PC-9 (cell line): ENCODE measurements around the gene TNP2. TPM values are rescaled to one million over a fixed set of nuclear protein-coding genes. Genes with fewer than 3 reads are reported as not detected.
"Not testable (repeated sequence)": the region's sequence is repeated elsewhere in the genome, so short reads cannot be mapped to it uniquely, and the experiment has no call there.

Experiments used
- BruUV-seq: library from RNA; stranded (reverse); fragments of 400-500 nt; replicated peaks from 2 replicates; lab custom pipeline; 2021; lab: Mats Ljungman, UMichigan
- CTCF ChIA-PET: fragments of 300-600 bp; sonication (Branson Sonifier 250); formaldehyde crosslinking; loops from one replicate; lab custom pipeline; 2022; ENCODE audit warnings: antibody characterized with exemption; lab: Charles Lee
- POLR2A ChIA-PET: fragments of 300-600 bp; sonication (Branson Sonifier 250); formaldehyde crosslinking; loops from one replicate; lab custom pipeline; 2022; ENCODE audit warnings: antibody characterized with exemption; ENCODE audit not compliant: unreplicated experiment; lab: Charles Lee
- DNase-seq, 2 experiments: peaks; one replicate each; pipeline versions ENCODE4 v3.0.0 to v3.0.0-alpha.2; 2015 to 2022; ENCODE audit warnings: mixed read lengths in 1 of 2
- H2AFZ ChIP-seq: fragments of 200-600 bp; sonication (generic); 2 replicates; pipeline ENCODE4 v1.8.1; 2017; ENCODE audit warnings: antibody characterized with exemption
- H3F3A ChIP-seq: fragments of 200-600 bp; sonication (generic); 2 replicates; pipeline ENCODE4 v1.8.1; 2017; ENCODE audit warnings: antibody characterized with exemption, mild to moderate bottlenecking, low read depth; ENCODE audit not compliant: insufficient read depth
- H3K27ac ChIP-seq: fragments of 200-600 bp; sonication (generic); 2 replicates; pipeline ENCODE4 v1.6.1; 2016; ENCODE audit warnings: mixed run types
- H3K27me3 ChIP-seq: fragments of 200-600 bp; sonication (generic); 2 replicates; pipeline ENCODE4 v1.6.1; 2016; ENCODE audit warnings: low read depth, mixed run types; ENCODE audit not compliant: insufficient read depth
- H3K36me3 ChIP-seq: fragments of 200-600 bp; sonication (generic); 2 replicates; pipeline ENCODE4 v1.6.1; 2016; ENCODE audit warnings: low read depth, mixed run types
- H3K4me1 ChIP-seq: fragments of 200-600 bp; sonication (generic); replicated peaks from 2 replicates; pipeline ENCODE4 v1.6.1; 2016; ENCODE audit warnings: mixed run types; ENCODE audit not compliant: insufficient read depth
- H3K4me2 ChIP-seq: fragments of 200-600 bp; sonication (generic); 2 replicates; pipeline ENCODE4 v1.6.1; 2017; ENCODE audit warnings: mixed run types
- H3K4me3 ChIP-seq: fragments of 200-600 bp; sonication (generic); 2 replicates; pipeline ENCODE4 v1.6.1; 2016; ENCODE audit warnings: mixed run types
- H3K79me2 ChIP-seq: fragments of 200-600 bp; sonication (generic); 2 replicates; pipeline ENCODE4 v1.6.1; 2017; ENCODE audit warnings: low read depth, mixed run types
- H3K9me2 ChIP-seq: fragments of 200-600 bp; sonication (generic); 2 replicates; pipeline ENCODE4 v1.8.1; 2017; ENCODE audit warnings: mild to moderate bottlenecking; ENCODE audit not compliant: insufficient read depth
- H3K9me3 ChIP-seq: fragments of 200-600 bp; sonication (generic); 2 replicates; pipeline ENCODE4 v1.8.1; 2016; ENCODE audit warnings: low read depth; ENCODE audit not compliant: insufficient read depth
- H4K20me1 ChIP-seq: fragments of 200-600 bp; sonication (generic); 2 replicates; pipeline ENCODE4 v1.8.1; 2017; ENCODE audit not compliant: insufficient read depth
- EZH2 ChIP-seq: fragments of 200-600 bp; sonication (generic); IDR thresholded peaks from 2 replicates; pipeline ENCODE4 v1.8.0; 2017; ENCODE audit warnings: antibody characterized with exemption, low read depth
- intact Hi-C: fragments of 100-400 bp; cut with micrococcal nuclease; formaldehyde crosslinking; loops from one replicate; pipeline ENCODE4 v1.10.0; 2022; ENCODE audit not compliant: unreplicated experiment
- total RNA-seq: library from RNA; stranded (reverse); gene quantifications from 2 replicates; pipeline ENCODE4 v1.2.3, GENCODE V29; 2021
- TF ChIP-seq, protein P1 (sequence below): fragments of 200-600 bp; sonication (generic); conservative IDR thresholded peaks from 2 replicates; pipeline ENCODE4 v1.6.1; 2017; ENCODE audit warnings: mixed run types, antibody characterized with exemption, mild to moderate bottlenecking, moderate library complexity

TNP2 gene
- total RNA-seq, 1 experiment from 2014 or later = not detected

DNA sequence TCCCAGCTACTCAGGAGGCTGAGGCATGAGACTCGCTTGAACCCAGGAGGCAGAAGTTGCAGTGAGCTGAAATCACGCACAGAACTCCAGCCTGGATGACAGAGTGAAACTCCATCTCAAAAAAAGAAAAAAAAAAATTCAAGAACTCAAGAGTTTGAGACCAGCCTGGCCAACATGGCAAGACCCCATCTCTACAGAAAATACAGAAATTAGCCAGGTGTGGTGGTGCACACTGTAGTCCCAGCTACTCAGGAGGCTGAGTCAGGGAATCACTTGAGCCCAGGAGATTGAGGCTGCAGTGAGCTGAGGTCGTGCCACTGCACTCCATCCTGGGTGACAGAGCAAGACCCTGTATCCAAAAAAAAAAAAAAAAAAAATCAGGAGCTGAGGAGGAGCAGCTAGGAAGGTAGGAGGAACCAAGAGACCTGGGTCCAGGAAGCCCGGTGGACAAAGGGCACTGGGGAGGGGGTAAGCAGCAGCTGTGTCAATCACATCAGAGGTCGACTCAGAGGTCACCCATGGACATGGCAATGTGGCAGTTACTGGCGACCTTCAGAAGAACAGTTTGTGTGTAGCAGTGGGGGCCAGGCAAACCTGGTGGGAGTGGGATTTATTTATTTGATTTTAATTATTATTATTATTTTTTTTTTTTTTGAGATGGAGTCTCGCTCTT is 23.1 kb upstream of the TNP2 start:
- no peak overlapping the region for H3K4me2 ChIP-seq
- POLR2A ChIA-PET = interaction anchor here (0.8 kb wide), 1 partner anchor 60 kb away, joined by 9 read pairs; no protein-coding TSS in a partner anchor

DNA sequence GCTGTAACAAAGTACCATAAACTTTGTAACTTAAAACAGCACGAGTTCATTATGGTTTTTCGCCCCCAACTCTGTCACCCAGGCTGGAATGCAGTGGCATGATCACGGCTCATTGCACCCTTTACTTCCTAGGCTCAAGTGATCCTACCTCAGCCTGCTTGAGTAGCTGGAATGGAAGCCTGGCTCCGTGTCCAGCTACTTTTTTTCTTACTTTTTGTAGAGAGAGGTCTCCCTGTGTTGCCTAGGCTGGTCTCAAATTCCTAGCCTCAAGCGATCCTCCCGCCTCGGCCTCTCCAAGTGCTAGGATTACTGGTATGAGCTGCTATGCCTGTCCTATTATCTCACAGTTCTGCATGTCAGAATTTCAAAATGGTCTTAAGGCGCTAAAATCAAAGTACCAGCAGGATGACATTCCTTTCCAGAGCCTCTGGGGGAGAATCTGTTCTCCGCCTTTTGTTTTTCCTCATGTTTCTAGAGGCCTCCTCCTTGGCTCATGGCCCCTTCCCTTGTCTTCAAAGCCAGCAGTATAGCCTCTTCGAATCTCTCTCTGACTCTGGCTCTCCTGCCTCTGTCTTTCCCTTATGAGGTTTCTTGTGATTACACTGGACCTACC is 22.1 kb upstream of the TNP2 start:
- CTCF ChIA-PET = no interaction called here
- POLR2A ChIA-PET = no interaction called here
- DNase-seq = no peak

More for the DNA sequence above, 23.1 kb upstream of the TNP2 start:
- CTCF ChIA-PET = no interaction called here
- TF ChIP-seq EZH2 = no peak
- TF ChIP-seq, protein P1, sequence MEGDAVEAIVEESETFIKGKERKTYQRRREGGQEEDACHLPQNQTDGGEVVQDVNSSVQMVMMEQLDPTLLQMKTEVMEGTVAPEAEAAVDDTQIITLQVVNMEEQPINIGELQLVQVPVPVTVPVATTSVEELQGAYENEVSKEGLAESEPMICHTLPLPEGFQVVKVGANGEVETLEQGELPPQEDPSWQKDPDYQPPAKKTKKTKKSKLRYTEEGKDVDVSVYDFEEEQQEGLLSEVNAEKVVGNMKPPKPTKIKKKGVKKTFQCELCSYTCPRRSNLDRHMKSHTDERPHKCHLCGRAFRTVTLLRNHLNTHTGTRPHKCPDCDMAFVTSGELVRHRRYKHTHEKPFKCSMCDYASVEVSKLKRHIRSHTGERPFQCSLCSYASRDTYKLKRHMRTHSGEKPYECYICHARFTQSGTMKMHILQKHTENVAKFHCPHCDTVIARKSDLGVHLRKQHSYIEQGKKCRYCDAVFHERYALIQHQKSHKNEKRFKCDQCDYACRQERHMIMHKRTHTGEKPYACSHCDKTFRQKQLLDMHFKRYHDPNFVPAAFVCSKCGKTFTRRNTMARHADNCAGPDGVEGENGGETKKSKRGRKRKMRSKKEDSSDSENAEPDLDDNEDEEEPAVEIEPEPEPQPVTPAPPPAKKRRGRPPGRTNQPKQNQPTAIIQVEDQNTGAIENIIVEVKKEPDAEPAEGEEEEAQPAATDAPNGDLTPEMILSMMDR = no peak
- no peaks in the 10 kb centered on the region for H3K36me3 ChIP-seq
- intact Hi-C loops = no loop called here
- no peak overlapping the region for H3K27ac ChIP-seq
- no TSS peak for BruUV-seq
- H3K9me3 ChIP-seq = no peaks in the 10 kb centered on the region
- H3K27me3 ChIP-seq = no peaks in the 10 kb centered on the region
- H3K4me1 ChIP-seq = no peaks in the 10 kb centered on the region
- no peaks in the 10 kb centered on the region for H3K79me2 ChIP-seq
- no peak overlapping the region for H2AFZ ChIP-seq
- no peaks in the 10 kb centered on the region for H4K20me1 ChIP-seq
- no peak for DNase-seq
- no peak overlapping the region for H3K4me3 ChIP-seq
- H3K9me2 ChIP-seq = no peaks in the 10 kb centered on the region
- H3F3A ChIP-seq = peaks cover 5% of the 10 kb centered on the region; the same call in 1 of the 2 replicates

DNA sequence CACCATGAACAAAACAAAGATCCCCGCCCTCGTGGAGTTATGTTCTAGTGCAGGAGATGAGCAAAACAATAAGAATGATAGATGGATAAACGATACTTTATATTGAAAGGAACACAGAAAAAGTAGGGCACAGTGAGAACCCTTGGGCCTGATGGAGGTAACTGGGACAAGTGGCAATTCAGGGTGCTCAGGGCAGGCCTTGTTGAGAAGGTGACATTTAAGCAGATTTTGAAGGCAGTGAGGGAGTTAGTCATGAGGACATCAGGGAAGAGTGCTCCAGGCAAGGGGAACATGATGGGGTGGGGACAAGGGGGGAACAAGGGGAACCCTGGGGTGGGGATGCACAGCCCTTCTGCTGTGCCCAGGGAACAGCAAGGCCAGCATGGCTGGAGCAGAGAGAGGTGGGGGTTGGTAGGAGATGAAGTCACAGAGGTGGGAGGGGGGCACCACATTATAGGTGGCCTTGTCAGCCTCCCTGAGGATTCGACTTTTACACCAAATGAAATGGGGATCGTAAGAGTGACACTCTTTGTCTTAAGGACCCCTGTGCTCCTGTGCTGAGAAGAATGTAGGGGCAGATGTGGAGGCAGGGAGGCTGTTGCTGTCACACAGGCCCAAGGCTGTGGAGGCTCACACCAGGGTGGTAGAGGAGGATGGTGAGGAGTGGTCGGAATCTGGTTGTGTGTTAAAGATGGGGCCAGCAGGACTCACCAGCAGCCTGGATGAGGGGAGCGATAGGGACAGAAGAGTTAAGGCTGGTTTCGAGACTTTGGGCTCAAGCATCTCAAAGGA is 21.2 kb upstream of the TNP2 start:
- DNase-seq = no peak
- Histone ChIP-seq H3K9me2 (no peaks in the 10 kb centered on the region), H3F3A (no peaks in the 10 kb centered on the region), H3K36me3 (no peaks in the 10 kb centered on the region), H3K4me1 (no peaks in the 10 kb centered on the region), H3K79me2 (no peaks in the 10 kb centered on the region), H3K27me3 (no peaks in the 10 kb centered on the region), H3K4me2 (no peak overlapping the region), H3K27ac (no peak overlapping the region), H3K9me3 (no peaks in the 10 kb centered on the region), H2AFZ (no peak overlapping the region), H3K4me3 (no peak overlapping the region), H4K20me1 (no peaks in the 10 kb centered on the region)
- ChIA-PET POLR2A (no interaction called here), CTCF (no interaction called here)
- intact Hi-C loops = no loop called here
- TF ChIP-seq, protein P1 = no peak
- TF ChIP-seq EZH2 = no peak
- no TSS peak for BruUV-seq

More for the DNA sequence above, 22.1 kb upstream of the TNP2 start:
- H4K20me1 ChIP-seq = no peaks in the 10 kb centered on the region
- H3K9me3 ChIP-seq = no peaks in the 10 kb centered on the region
- intact Hi-C loops = no loop called here
- H3K4me3 ChIP-seq = no peak overlapping the region
- no peak overlapping the region for H2AFZ ChIP-seq
- H3K27me3 ChIP-seq = no peaks in the 10 kb centered on the region
- H3F3A ChIP-seq = no peaks in the 10 kb centered on the region
- BruUV-seq = no TSS peak
- no peaks in the 10 kb centered on the region for H3K79me2 ChIP-seq
- no peak for TF ChIP-seq EZH2
- TF ChIP-seq, protein P1 = no peak
- no peaks in the 10 kb centered on the region for H3K4me1 ChIP-seq
- no peaks in the 10 kb centered on the region for H3K9me2 ChIP-seq
- H3K4me2 ChIP-seq = no peak overlapping the region
- H3K27ac ChIP-seq = no peak overlapping the region
- H3K36me3 ChIP-seq = no peaks in the 10 kb centered on the region

DNA sequence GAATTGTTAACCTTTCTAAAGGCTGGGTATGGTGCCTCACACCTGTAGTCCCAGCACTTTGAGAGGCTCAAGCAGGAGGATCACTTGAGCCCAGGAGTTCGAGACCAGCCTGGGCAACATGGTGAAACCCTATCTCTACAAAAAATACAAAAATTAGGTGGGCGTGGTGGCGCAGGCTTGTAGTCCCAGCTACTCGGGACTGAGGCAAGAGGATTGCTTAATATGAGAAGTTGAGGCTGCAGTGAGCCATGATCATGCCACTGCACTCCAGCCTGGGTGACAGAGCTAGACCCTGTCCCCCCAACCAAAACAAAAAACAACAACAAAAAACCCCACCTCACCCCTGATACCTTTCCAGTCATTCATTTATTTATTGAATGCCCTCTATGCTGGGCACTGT is 20.6 kb upstream of the TNP2 start:
- BruUV-seq, H3K9me3 ChIP-seq, H3K9me2 ChIP-seq, H4K20me1 ChIP-seq, POLR2A ChIA-PET, H3K4me3 ChIP-seq, H3K4me2 ChIP-seq, H3K4me1 ChIP-seq, H3K27me3 ChIP-seq, H3K36me3 ChIP-seq, intact Hi-C loops, H2AFZ ChIP-seq, H3F3A ChIP-seq, DNase-seq, H3K79me2 ChIP-seq, H3K27ac ChIP-seq, CTCF ChIA-PET: not testable (repeated sequence)
